NCI-H2107 treated with DMSO at 0.1 percent for 48 hours (cell line): ENCODE measurements around the gene SERF2.
"Not testable (repeated sequence)": the region's sequence is repeated elsewhere in the genome, so short reads cannot be mapped to it uniquely, and the experiment has no call there.

Experiments used
- DNase-seq: peaks from one replicate; lab custom pipeline; 2025; ENCODE audit not compliant: unreplicated experiment; lab: John Stamatoyannopoulos, UW

The SERF2 gene

GRCh38 chr15:43793647-43794046 lies 1.5 kb downstream of the SERF2 start:
- DNase-seq = no peak

- DNase-seq = no peak
Observed at GRCh38 chr15:43794269-43795037, 2.3 kb downstream of the SERF2 start.

GRCh38 chr15:43795197-43795596 lies 3.1 kb downstream of the SERF2 start:
- no peak for DNase-seq

GRCh38 chr15:43795997-43796396 lies 3.9 kb downstream of the SERF2 start:
- no peak for DNase-seq

- DNase-seq = no peak
Observed at GRCh38 chr15:43796566-43796965, 4.4 kb downstream of the SERF2 start.

- peak; percentile 60 for DNase-seq
Observed at GRCh38 chr15:43799209-43799944, 7.3 kb downstream of the SERF2 start.

- DNase-seq = no peak
Observed at GRCh38 chr15:43799945-43800285, 7.8 kb downstream of the SERF2 start, which contains the start of gene SERINC4. TSS of gene SERINC4 (minus strand) at chr15:43800220. CDS start at chr15:43799986, 234 bp downstream.

- DNase-seq = peak; percentile 36
Observed at GRCh38 chr15:43800286-43801141, 8.4 kb downstream of the SERF2 start, which contains the start of gene HYPK. TSS of gene HYPK (plus strand) at chr15:43800599. CDS start at chr15:43800623, 24 bp downstream.

- DNase-seq = not testable (repeated sequence)
Observed at GRCh38 chr15:43802676-43803075, 10.6 kb downstream of the SERF2 start.

GRCh38 chr15:43808435-43808950 lies 16.4 kb downstream of the SERF2 start:
- DNase-seq = no peak

- DNase-seq = no peak
Observed at GRCh38 chr15:43808960-43809678, 17.0 kb downstream of the SERF2 start.

- not testable (repeated sequence) for DNase-seq
Observed at GRCh38 chr15:43815064-43815463, 22.9 kb downstream of the SERF2 start.

- DNase-seq = no peak
Observed at GRCh38 chr15:43821505-43821904, 29.4 kb downstream of the SERF2 start.

- peak; percentile 91 for DNase-seq
Observed at GRCh38 chr15:43824302-43825246, 32.5 kb downstream of the SERF2 start, which contains the start of gene MFAP1. TSS of gene MFAP1 (minus strand) at chr15:43824690. CDS start at chr15:43824569, 121 bp downstream.

- DNase-seq = not testable (repeated sequence)
Observed at GRCh38 chr15:43825305-43825704, 33.2 kb downstream of the SERF2 start.

GRCh38 chr15:43826029-43826507 lies 33.9 kb downstream of the SERF2 start:
- DNase-seq = no peak

GRCh38 chr15:43826508-43827341 lies 34.6 kb downstream of the SERF2 start, which contains the start of gene WDR76:
TSS of gene WDR76 (plus strand) at chr15:43827002. CDS start at chr15:43827033, 31 bp downstream.
- DNase-seq = peak; percentile 7

- DNase-seq = no peak
Observed at GRCh38 chr15:43828061-43828657, 36.0 kb downstream of the SERF2 start.
